Osteocyte (in vitro differentiated cells): ENCODE data around the gene SLITRK2. TPM values are rescaled to one million over a fixed set of nuclear protein-coding genes. Genes with fewer than 3 reads are reported as not detected.

Experiments used
- DNase-seq: peaks from one replicate; pipeline ENCODE4 v3.0.0; 2021; ENCODE audit warnings: mixed read lengths; ENCODE audit not compliant: unreplicated experiment; ENCODE audit errors: extremely low spot score
- H3K27ac Mint-ChIP-seq: one replicate; pipeline ENCODE4 v1.8.0; 2021; ENCODE audit warnings: mild to moderate bottlenecking, mixed read lengths; ENCODE audit not compliant: unreplicated experiment
- H3K27me3 Mint-ChIP-seq: one replicate; pipeline ENCODE4 v1.8.0; 2021; ENCODE audit warnings: mixed read lengths; ENCODE audit not compliant: unreplicated experiment
- H3K36me3 Mint-ChIP-seq: one replicate; pipeline ENCODE4 v1.8.0; 2021; ENCODE audit warnings: mixed read lengths; ENCODE audit not compliant: unreplicated experiment
- H3K4me1 Mint-ChIP-seq: one replicate; pipeline ENCODE4 v1.8.0; 2021; ENCODE audit warnings: mixed read lengths; ENCODE audit not compliant: unreplicated experiment
- H3K4me3 Mint-ChIP-seq: one replicate; pipeline ENCODE4 v1.8.0; 2021; ENCODE audit warnings: mild to moderate bottlenecking, moderate library complexity, mixed read lengths; ENCODE audit not compliant: unreplicated experiment
- H3K9me3 Mint-ChIP-seq: one replicate; pipeline ENCODE4 v1.8.0; 2021; ENCODE audit warnings: mixed read lengths; ENCODE audit not compliant: unreplicated experiment
- CTCF ChIP-seq: fragments of 200-600 bp; sonication (generic); IDR thresholded peaks from 2 replicates; pipeline ENCODE4 v1.5.0; 2021; ENCODE audit warnings: antibody characterized with exemption, mild to moderate bottlenecking, moderate library complexity
- total RNA-seq: library from RNA; stranded (reverse); gene quantifications from 2 replicates; pipeline ENCODE4 v1.2.1, GENCODE V29; 2021

SLITRK2 gene
- total RNA-seq, 1 donor from 2014 or later, result not detected

- H3K27ac Mint-ChIP-seq, result no peak overlapping the region
- peaks cover 32% of the 10 kb centered on the region for H3K27me3 Mint-ChIP-seq
- peaks cover 4% of the 10 kb centered on the region for H3K4me1 Mint-ChIP-seq
- TF ChIP-seq CTCF, result no peak
- no peaks in the 10 kb centered on the region for H3K36me3 Mint-ChIP-seq
- H3K9me3 Mint-ChIP-seq, result peaks cover 12% of the 10 kb centered on the region
- no peak overlapping the region for H3K4me3 Mint-ChIP-seq
- DNase-seq, result no peak
Measured at GRCh38 chrX:145816601-145817315, 871 bp upstream of the SLITRK2 start.

GRCh38 chrX:145818186-145819113 lies 821 bp downstream of the SLITRK2 start:
- H3K9me3 Mint-ChIP-seq, result peaks cover 4% of the 10 kb centered on the region
- H3K4me1 Mint-ChIP-seq, result peaks cover 4% of the 10 kb centered on the region
- no peak for TF ChIP-seq CTCF
- no peaks in the 10 kb centered on the region for H3K36me3 Mint-ChIP-seq
- H3K4me3 Mint-ChIP-seq, result no peak overlapping the region
- peaks cover 36% of the 10 kb centered on the region for H3K27me3 Mint-ChIP-seq
- no peak overlapping the region for H3K27ac Mint-ChIP-seq
- no peak for DNase-seq

- peaks cover 36% of the 10 kb centered on the region for H3K27me3 Mint-ChIP-seq
- no peak overlapping the region for H3K27ac Mint-ChIP-seq
- DNase-seq, result no peak
- TF ChIP-seq CTCF, result no peak
- peaks cover 4% of the 10 kb centered on the region for H3K9me3 Mint-ChIP-seq
- H3K4me1 Mint-ChIP-seq, result peaks cover 4% of the 10 kb centered on the region
- no peak overlapping the region for H3K4me3 Mint-ChIP-seq
- no peaks in the 10 kb centered on the region for H3K36me3 Mint-ChIP-seq
Measured at GRCh38 chrX:145820825-145821224, 3.2 kb downstream of the SLITRK2 start.

- Mint-ChIP-seq H3K4me1 (peaks cover 4% of the 10 kb centered on the region), H3K27ac (no peak overlapping the region), H3K36me3 (no peaks in the 10 kb centered on the region), H3K27me3 (peaks cover 33% of the 10 kb centered on the region), H3K9me3 (peaks cover under 1% of the 10 kb centered on the region), H3K4me3 (no peak overlapping the region)
- TF ChIP-seq CTCF, result no peak
- DNase-seq, result no peak
Measured at GRCh38 chrX:145821291-145821897, 3.8 kb downstream of the SLITRK2 start.
